Measurements from ENCODE around the gene USH2A.

USH2A gene

GRCh38 chr1:215597961-215598360 lies 825.3 kb downstream of the USH2A start:
- Histone ChIP-seq H3K27me3 (ENCODE audit: insufficient read depth, low read length, poor library complexity, severe bottlenecking) (no peaks in the 10 kb centered on the region), H3K9ac (ENCODE audit: low read depth, low read length, poor library complexity, severe bottlenecking) (no peak overlapping the region), H3K9me3 (ENCODE audit: insufficient read depth, low read depth, low read length) (no peaks in the 10 kb centered on the region), H3K36me3 (ENCODE audit: insufficient read depth, low read length) (peaks cover 7% of the 10 kb centered on the region; the same call in 1 of the 2 replicates), H4K20me1 (ENCODE audit: insufficient read depth, low read length, poor library complexity, severe bottlenecking) (no peaks in the 10 kb centered on the region), H3K9me2 (replicated peaks; ENCODE audit: low read depth, low read length) (no peaks in the 10 kb centered on the region), H2AFZ (ENCODE audit: low read length) (no peak overlapping the region), H3K4me1 (ENCODE audit: insufficient read depth, low read length, poor library complexity, severe bottlenecking) (no peaks in the 10 kb centered on the region), H3K79me2 (ENCODE audit: insufficient read depth, low read length) (no peaks in the 10 kb centered on the region), H3K4me2 (ENCODE audit: low read depth, low read length, poor library complexity, severe bottlenecking) (no peak overlapping the region), H3K4me3 (ENCODE audit: low read length, poor library complexity, severe bottlenecking) (no peak overlapping the region), H3F3A (ENCODE audit: low read depth) (no peaks in the 10 kb centered on the region)
- TF ChIP-seq EZH2phosphoT487 (IDR thresholded peaks at IDR 0.05; ENCODE audit: borderline replicate concordance) (no peak), CTCF (conservative IDR thresholded peaks at IDR 0.05; ENCODE audit: low read length) (no peak)

- H3K36me3 ChIP-seq (ENCODE audit: insufficient read depth, low read length) = 0 out of 2 replicates have a peak, but pooled peaks cover 4% of the 10 kb centered on the region
- no peak overlapping the region for H2AFZ ChIP-seq (ENCODE audit: low read length)
Measured at GRCh38 chr1:215595231-215595630, 828.0 kb downstream of the USH2A start.

GRCh38 chr1:215594640-215595039 lies 828.6 kb downstream of the USH2A start:
- Histone ChIP-seq H3K27me3 (ENCODE audit: insufficient read depth, low read length, poor library complexity, severe bottlenecking) (no peaks in the 10 kb centered on the region), H3K9me2 (replicated peaks; ENCODE audit: low read depth, low read length) (no peaks in the 10 kb centered on the region), H3K9me3 (ENCODE audit: insufficient read depth, low read depth, low read length) (no peaks in the 10 kb centered on the region), H3K36me3 (ENCODE audit: insufficient read depth, low read length) (0 out of 2 replicates have a peak, but pooled peaks cover 4% of the 10 kb centered on the region), H2AFZ (ENCODE audit: low read length) (no peak overlapping the region), H4K20me1 (ENCODE audit: insufficient read depth, low read length, poor library complexity, severe bottlenecking) (no peaks in the 10 kb centered on the region), H3K4me1 (ENCODE audit: insufficient read depth, low read length, poor library complexity, severe bottlenecking) (no peaks in the 10 kb centered on the region), H3K4me3 (ENCODE audit: low read length, poor library complexity, severe bottlenecking) (no peak overlapping the region), H3F3A (ENCODE audit: low read depth) (no peaks in the 10 kb centered on the region), H3K4me2 (ENCODE audit: low read depth, low read length, poor library complexity, severe bottlenecking) (no peak overlapping the region), H3K9ac (ENCODE audit: low read depth, low read length, poor library complexity, severe bottlenecking) (no peak overlapping the region), H3K79me2 (ENCODE audit: insufficient read depth, low read length) (no peaks in the 10 kb centered on the region)
- TF ChIP-seq EZH2phosphoT487 (IDR thresholded peaks at IDR 0.05; ENCODE audit: borderline replicate concordance) (no peak), CTCF (conservative IDR thresholded peaks at IDR 0.05; ENCODE audit: low read length) (no peak)

More at GRCh38 chr1:215595231-215595630, 828.0 kb downstream of the USH2A start:
- no peaks in the 10 kb centered on the region for H3K9me2 ChIP-seq (replicated peaks; ENCODE audit: low read depth, low read length)
- H3K27me3 ChIP-seq (ENCODE audit: insufficient read depth, low read length, poor library complexity, severe bottlenecking) = no peaks in the 10 kb centered on the region
- no peak overlapping the region for H3K4me2 ChIP-seq (ENCODE audit: low read depth, low read length, poor library complexity, severe bottlenecking)
- H3K4me1 ChIP-seq (ENCODE audit: insufficient read depth, low read length, poor library complexity, severe bottlenecking) = no peaks in the 10 kb centered on the region
- H3K4me3 ChIP-seq (ENCODE audit: low read length, poor library complexity, severe bottlenecking) = no peak overlapping the region
- H4K20me1 ChIP-seq (ENCODE audit: insufficient read depth, low read length, poor library complexity, severe bottlenecking) = no peaks in the 10 kb centered on the region
- H3K9me3 ChIP-seq (ENCODE audit: insufficient read depth, low read depth, low read length) = no peaks in the 10 kb centered on the region
- H3K79me2 ChIP-seq (ENCODE audit: insufficient read depth, low read length) = no peaks in the 10 kb centered on the region
- no peaks in the 10 kb centered on the region for H3F3A ChIP-seq (ENCODE audit: low read depth)
- TF ChIP-seq EZH2phosphoT487 (IDR thresholded peaks at IDR 0.05; ENCODE audit: borderline replicate concordance) = no peak
- no peak for TF ChIP-seq CTCF (conservative IDR thresholded peaks at IDR 0.05; ENCODE audit: low read length)
- H3K9ac ChIP-seq (ENCODE audit: low read depth, low read length, poor library complexity, severe bottlenecking) = no peak overlapping the region
